ENCODE measurements around the gene EEF1AKMT3.

- TF ChIP-seq ZNF462 (CRISPR knock-in tag; IDR thresholded peaks at IDR 0.05) (no peak), JUNB (IDR thresholded peaks at IDR 0.05; ENCODE audit: unreplicated experiment) (no peak), CTCF (conservative IDR thresholded peaks at IDR 0.05; ENCODE audit: low read depth in 2 of 2) (peak; percentile 37 to 83), EZH2 (IDR thresholded peaks at IDR 0.05; ENCODE audit: low read depth, unreplicated experiment) (no peak), POLR2AphosphoS5 (IDR thresholded peaks at IDR 0.05; ENCODE audit: low read depth) (no peak), STAT1 (IDR thresholded peaks at IDR 0.05; ENCODE audit: unreplicated experiment) (no peak), ETS1 (IDR thresholded peaks at IDR 0.05) (no peak), CREB1 (CRISPR knock-in tag; IDR thresholded peaks at IDR 0.05; ENCODE audit: low read depth) (0 out of 2 replicates have a peak, but pooled peaks have one; percentile 11), REST (IDR thresholded peaks at IDR 0.05; ENCODE audit: unreplicated experiment) (no peak), EZH2phosphoT487 (IDR thresholded peaks at IDR 0.05; ENCODE audit: unreplicated experiment) (no peak), NANOG (IDR thresholded peaks at IDR 0.05; ENCODE audit: borderline replicate concordance) (no peak)
These were observed 43.0 kb downstream of the EEF1AKMT3 start for GRCh38 chr12:57815177-57816000.
